Stomach (tissue), 4 donors: ENCODE data around the gene KRTAP12-4.

ENCODE experiments used
- POLR2A ChIP-seq, 4 donors: fragments of 450-650 bp; IDR thresholded peaks; one replicate each; pipeline ENCODE4 v1.6.1; 2016; ENCODE audit warnings: antibody characterized with exemption in 4 of 4, control low read depth in 2 of 4, mild to moderate bottlenecking in 1 of 4, moderate library complexity in 1 of 4
- POLR2AphosphoS5 ChIP-seq, 3 donors: sonication (generic); formaldehyde crosslinking; IDR thresholded peaks; one replicate each; pipeline ENCODE4 v1.6.1; 2016; ENCODE audit warnings: antibody characterized with exemption in 3 of 3

GRCh38 chr21:44670642-44671432, 16.4 kb upstream of the KRTAP12-4 start:
- TF ChIP-seq POLR2AphosphoS5 (IDR thresholded peaks at IDR 0.05) (no peak), POLR2A (IDR thresholded peaks at IDR 0.05) (no peak)
